H9 (cell line): ENCODE data around the gene CTNNBL1. TPM values are rescaled to one million over a fixed set of nuclear protein-coding genes. Genes with fewer than 3 reads are reported as not detected.

ENCODE experiments used
- DNase-seq: peaks from one replicate; pipeline ENCODE4 v3.0.0-alpha.2; 2017
- H2AFZ ChIP-seq: one replicate; pipeline ENCODE4 v1.6.1; 2013; ENCODE audit warnings: mild to moderate bottlenecking, low read length, control low read depth, moderate library complexity
- H2AK5ac ChIP-seq: 2 replicates; pipeline ENCODE4 v1.6.1; 2013; ENCODE audit warnings: low read length, control low read depth, mixed read lengths; ENCODE audit not compliant: insufficient read length
- H2BK120ac ChIP-seq: one replicate; pipeline ENCODE4 v1.6.1; 2013; ENCODE audit warnings: low read depth, mild to moderate bottlenecking, low read length, control low read depth, inconsistent platforms; ENCODE audit not compliant: poor library complexity, severe bottlenecking
- H2BK12ac ChIP-seq: 2 replicates; pipeline ENCODE4 v1.6.1; 2013; ENCODE audit warnings: low read length, control low read depth, mixed read lengths, low read depth; ENCODE audit not compliant: insufficient read length
- H2BK15ac ChIP-seq: 2 replicates; pipeline ENCODE4 v1.6.1; 2013; ENCODE audit warnings: low read depth, low read length, control low read depth
- H2BK20ac ChIP-seq: one replicate; pipeline ENCODE4 v1.6.1; 2013; ENCODE audit warnings: low read depth, mild to moderate bottlenecking, low read length, control low read depth, inconsistent platforms; ENCODE audit not compliant: poor library complexity, severe bottlenecking
- H2BK5ac ChIP-seq: 2 replicates; pipeline ENCODE4 v1.6.1; 2013; ENCODE audit warnings: low read length, control low read depth, mixed read lengths; ENCODE audit not compliant: insufficient read length
- H3K14ac ChIP-seq: 2 replicates; pipeline ENCODE4 v1.6.1; 2013; ENCODE audit warnings: low read length, control low read depth; ENCODE audit not compliant: insufficient read depth
- H3K18ac ChIP-seq: 2 replicates; pipeline ENCODE4 v1.6.1; 2013; ENCODE audit warnings: low read depth, mild to moderate bottlenecking, mixed read lengths, low read length, control low read depth; ENCODE audit not compliant: insufficient read length
- H3K23ac ChIP-seq: 2 replicates; pipeline ENCODE4 v1.6.1; 2013; ENCODE audit warnings: low read length, control low read depth, mixed read lengths, low read depth; ENCODE audit not compliant: insufficient read length
- H3K23me2 ChIP-seq: 2 replicates; pipeline ENCODE4 v1.6.1; 2013; ENCODE audit warnings: low read depth, mild to moderate bottlenecking, mixed read lengths, low read length, control low read depth; ENCODE audit not compliant: insufficient read length, poor library complexity, severe bottlenecking
- H3K27ac ChIP-seq: 2 replicates; pipeline ENCODE4 v1.5.1; 2013; ENCODE audit warnings: low read length, control low read depth, mixed read lengths, low read depth; ENCODE audit not compliant: insufficient read length
- H3K27me3 ChIP-seq: 2 replicates; pipeline ENCODE4 v1.6.1; 2013; ENCODE audit warnings: low read length, control low read depth, inconsistent platforms; ENCODE audit not compliant: insufficient read depth
- H3K4ac ChIP-seq: 2 replicates; pipeline ENCODE4 v1.6.1; 2013; ENCODE audit warnings: low read depth, mild to moderate bottlenecking, control low read depth, inconsistent platforms, low read length, moderate library complexity
- H3K4me1 ChIP-seq: 2 replicates; pipeline ENCODE4 v1.6.1; 2013; ENCODE audit warnings: low read length, control low read depth, inconsistent platforms; ENCODE audit not compliant: insufficient read depth
- H3K4me2 ChIP-seq: 2 replicates; pipeline ENCODE4 v1.6.1; 2013; ENCODE audit warnings: low read length, control low read depth, mixed read lengths; ENCODE audit not compliant: insufficient read length, insufficient read depth
- H3K56ac ChIP-seq: 2 replicates; pipeline ENCODE4 v1.6.1; 2013; ENCODE audit warnings: low read depth, mild to moderate bottlenecking, mixed read lengths, low read length, control low read depth; ENCODE audit not compliant: insufficient read length
- H3K79me1 ChIP-seq: 2 replicates; pipeline ENCODE4 v1.6.1; 2013; ENCODE audit warnings: low read depth, mild to moderate bottlenecking, moderate library complexity, low read length, control low read depth, inconsistent platforms; ENCODE audit not compliant: insufficient read depth, poor library complexity, severe bottlenecking
- H3K79me2 ChIP-seq: 2 replicates; pipeline ENCODE4 v1.6.1; 2013; ENCODE audit warnings: low read length, control low read depth, inconsistent platforms; ENCODE audit not compliant: insufficient read depth
- H3K9ac ChIP-seq: 2 replicates; pipeline ENCODE4 v1.6.1; 2013; ENCODE audit warnings: low read length, control low read depth, mixed read lengths; ENCODE audit not compliant: insufficient read length; ENCODE audit errors: extremely low read depth
- H3K9me3 ChIP-seq: one replicate; pipeline ENCODE4 v1.6.1; 2013; ENCODE audit warnings: low read depth, low read length, inconsistent platforms; ENCODE audit not compliant: control insufficient read depth
- H3T11ph ChIP-seq: one replicate; pipeline ENCODE4 v1.6.1; 2013; ENCODE audit warnings: mild to moderate bottlenecking, low read length, control low read depth, inconsistent platforms
- H4K20me1 ChIP-seq: one replicate; pipeline ENCODE4 v1.6.1; 2013; ENCODE audit not compliant: control insufficient read depth, insufficient read length, insufficient read depth
- H4K5ac ChIP-seq: 2 replicates; pipeline ENCODE4 v1.6.1; 2013; ENCODE audit warnings: low read depth, mild to moderate bottlenecking, mixed read lengths, low read length, control low read depth; ENCODE audit not compliant: insufficient read length
- H4K8ac ChIP-seq: replicated peaks from 2 replicates; pipeline ENCODE4 v1.6.1; 2013; ENCODE audit warnings: low read length, control low read depth, mixed read lengths, low read depth; ENCODE audit not compliant: insufficient read length
- H4K91ac ChIP-seq: 2 replicates; pipeline ENCODE4 v1.6.1; 2013; ENCODE audit warnings: low read depth, mild to moderate bottlenecking, moderate library complexity, mixed read lengths, low read length, control low read depth; ENCODE audit not compliant: insufficient read length
- H3K27ac Mint-ChIP-seq, 3 experiments: 2 replicates in 2 of 3; 3 replicates in 1 of 3; pipeline ENCODE4 v1.8.0; 2020 to 2021; ENCODE audit warnings: mixed read lengths in 3 of 3, mild to moderate bottlenecking in 1 of 3, moderate library complexity in 1 of 3
- H3K27me3 Mint-ChIP-seq: 2 replicates; pipeline ENCODE4 v1.8.0; 2021; ENCODE audit warnings: low read depth, mild to moderate bottlenecking, moderate library complexity, mixed read lengths
- H3K36me3 Mint-ChIP-seq, 3 experiments: 2 replicates in 2 of 3; 3 replicates in 1 of 3; pipeline ENCODE4 v1.8.0; 2020 to 2021; ENCODE audit warnings: low read depth in 3 of 3, mixed read lengths in 3 of 3; ENCODE audit not compliant: insufficient read depth in 1 of 3
- H3K4me1 Mint-ChIP-seq, 2 experiments: 2 replicates each; pipeline ENCODE4 v1.8.0; 2020; ENCODE audit warnings: mixed read lengths in 2 of 2
- H3K4me3 Mint-ChIP-seq, 2 experiments: 2 replicates in 1 of 2; 3 replicates in 1 of 2; pipeline ENCODE4 v1.8.0; 2020 to 2021; ENCODE audit warnings: mild to moderate bottlenecking in 2 of 2, mixed read lengths in 2 of 2, moderate library complexity in 1 of 2
- H3K9me3 Mint-ChIP-seq, 2 experiments: 2 replicates in 1 of 2; 3 replicates in 1 of 2; pipeline ENCODE4 v1.8.0; 2020; ENCODE audit warnings: mild to moderate bottlenecking in 2 of 2, mixed read lengths in 2 of 2, moderate library complexity in 1 of 2
- WGBS: extraction: QIAGEN DNeasy Blood & Tissue Kit; methylation state at CpG from one replicate; pipeline ENCODE4 v1.1.7; 2013; ENCODE audit warnings: missing lambda C conversion rate, low lambda C conversion rate, mixed read lengths; ENCODE audit not compliant: insufficient read length; ENCODE audit errors: extremely low coverage; 5-methylcytosine and 5-hydroxymethylcytosine counted together
- total RNA-seq: library from RNA; stranded (reverse); gene quantifications from 2 replicates; pipeline ENCODE4 v1.2.1, GENCODE V29; 2021
- TF ChIP-seq, protein P1 (sequence below): fragments of 200-600 bp; sonication (generic); conservative IDR thresholded peaks from 3 replicates; pipeline ENCODE4 v1.8.0; 2021; ENCODE audit warnings: antibody characterized with exemption, mild to moderate bottlenecking

The CTNNBL1 gene
- total RNA-seq, 1 experiment from 2014 or later: 67.2 TPM

DNA sequence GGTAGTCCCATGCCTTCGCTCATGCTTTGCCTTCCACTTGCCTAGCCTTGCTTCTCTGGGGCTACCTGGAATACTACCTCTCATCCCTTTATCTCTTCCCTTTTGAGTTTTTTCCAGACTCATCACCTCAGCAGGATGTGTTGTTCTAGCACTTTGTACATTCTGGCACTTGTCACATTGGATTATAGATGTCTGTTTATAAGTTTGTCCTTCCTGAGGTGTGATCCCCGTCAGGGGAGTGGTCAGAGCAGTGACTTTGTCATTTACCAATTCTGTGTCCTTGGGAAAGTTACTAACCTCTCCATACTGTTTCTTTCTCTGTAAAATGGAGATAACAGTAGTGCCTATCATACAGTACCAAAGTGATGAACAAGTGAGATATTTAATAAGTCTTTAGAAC, 66.5 kb downstream of the CTNNBL1 start:
- peaks cover 1 to 4% (median 2%) of the 10 kb centered on the region in 3 experiments; a peak in 4 of 7 replicates for H3K36me3 Mint-ChIP-seq
- no peak overlapping the region for H4K91ac ChIP-seq
- H3K4me2 ChIP-seq: no peak overlapping the region
- no peaks in the 10 kb centered on the region for H4K20me1 ChIP-seq
- no peak overlapping the region for H3K9ac ChIP-seq
- no peak overlapping the region for H3K56ac ChIP-seq
- WGBS: no CpG with 5 or more reads among the region's 2 CpGs
- H3K23ac ChIP-seq: no peak overlapping the region
- no peak overlapping the region for H4K5ac ChIP-seq
- H2AFZ ChIP-seq: no peak overlapping the region
- TF ChIP-seq, protein P1, sequence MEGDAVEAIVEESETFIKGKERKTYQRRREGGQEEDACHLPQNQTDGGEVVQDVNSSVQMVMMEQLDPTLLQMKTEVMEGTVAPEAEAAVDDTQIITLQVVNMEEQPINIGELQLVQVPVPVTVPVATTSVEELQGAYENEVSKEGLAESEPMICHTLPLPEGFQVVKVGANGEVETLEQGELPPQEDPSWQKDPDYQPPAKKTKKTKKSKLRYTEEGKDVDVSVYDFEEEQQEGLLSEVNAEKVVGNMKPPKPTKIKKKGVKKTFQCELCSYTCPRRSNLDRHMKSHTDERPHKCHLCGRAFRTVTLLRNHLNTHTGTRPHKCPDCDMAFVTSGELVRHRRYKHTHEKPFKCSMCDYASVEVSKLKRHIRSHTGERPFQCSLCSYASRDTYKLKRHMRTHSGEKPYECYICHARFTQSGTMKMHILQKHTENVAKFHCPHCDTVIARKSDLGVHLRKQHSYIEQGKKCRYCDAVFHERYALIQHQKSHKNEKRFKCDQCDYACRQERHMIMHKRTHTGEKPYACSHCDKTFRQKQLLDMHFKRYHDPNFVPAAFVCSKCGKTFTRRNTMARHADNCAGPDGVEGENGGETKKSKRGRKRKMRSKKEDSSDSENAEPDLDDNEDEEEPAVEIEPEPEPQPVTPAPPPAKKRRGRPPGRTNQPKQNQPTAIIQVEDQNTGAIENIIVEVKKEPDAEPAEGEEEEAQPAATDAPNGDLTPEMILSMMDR: no peak
- no peak overlapping the region for H3T11ph ChIP-seq
- H3K27ac ChIP-seq: no peak overlapping the region
- no peaks in the 10 kb centered on the region for H3K9me3 ChIP-seq
- H2BK12ac ChIP-seq: no peak overlapping the region
- H3K27ac Mint-ChIP-seq: 0 out of 7 replicates have a peak overlapping the region, but pooled peaks of 1 of the 3 experiments have one; percentile 22
- H2BK15ac ChIP-seq: no peak overlapping the region
- H3K4ac ChIP-seq: no peak overlapping the region
- H3K4me3 Mint-ChIP-seq: no peak overlapping the region
- no peaks in the 10 kb centered on the region for H3K79me2 ChIP-seq
- H3K4me1 ChIP-seq: no peaks in the 10 kb centered on the region
- H2BK20ac ChIP-seq: no peak overlapping the region
- no peak overlapping the region for H3K18ac ChIP-seq
- H2AK5ac ChIP-seq: no peak overlapping the region
- no peak overlapping the region for H3K14ac ChIP-seq
- H4K8ac ChIP-seq: no peak overlapping the region
- no peaks in the 10 kb centered on the region for H3K9me3 Mint-ChIP-seq
- no peak overlapping the region for H2BK5ac ChIP-seq
- no peaks in the 10 kb centered on the region for H3K27me3 Mint-ChIP-seq
- no peak for DNase-seq
- H2BK120ac ChIP-seq: no peak overlapping the region
- H3K79me1 ChIP-seq: no peaks in the 10 kb centered on the region
- no peaks in the 10 kb centered on the region for H3K27me3 ChIP-seq
- H3K23me2 ChIP-seq: no peaks in the 10 kb centered on the region
- H3K4me1 Mint-ChIP-seq: peaks cover 4 to 5% of the 10 kb centered on the region in 2 experiments; a peak in 2 of 4 replicates
